HepG2 (cell line): ENCODE results near the gene SRSF3. TPM values are rescaled to one million over a fixed set of nuclear protein-coding genes. Genes with fewer than 3 reads are reported as not detected.
"Not testable (repeated sequence)": the region's sequence is repeated elsewhere in the genome, so short reads cannot be mapped to it uniquely, and the experiment has no call there.

Experiments
- ATF7 ChIP-seq, 2 experiments: fragments of 450-650 bp in 1 of 2; sonication (generic) in 1 of 2; formaldehyde crosslinking in 1 of 2; IDR thresholded peaks; 2 replicates each; pipeline versions ENCODE4 v1.4.0 to v1.6.1; 2016 to 2020; ENCODE audit warnings: antibody characterized with exemption in 1 of 2, mild to moderate bottlenecking in 1 of 2, missing genetic modification reagents in 1 of 2
- FOSL2 ChIP-seq: sonication (generic); formaldehyde crosslinking; IDR thresholded peaks from 2 replicates; pipeline ENCODE4 v1.4.0; 2020; ENCODE audit warnings: missing genetic modification reagents
- KDM1A ChIP-seq: IDR thresholded peaks from 2 replicates; pipeline ENCODE4 v1.6.1; 2016; ENCODE audit warnings: missing compliant biosample characterization
- SOX6 ChIP-seq, 2 experiments: fragments of 450-650 bp in 1 of 2; sonication (generic) in 1 of 2; formaldehyde crosslinking in 1 of 2; IDR thresholded peaks; 2 replicates each; pipeline versions ENCODE4 v1.4.0 to v1.6.1; 2017 to 2020; ENCODE audit warnings: antibody characterized with exemption in 1 of 2, mild to moderate bottlenecking in 1 of 2, missing genetic modification reagents in 1 of 2
- polyA plus RNA-seq, 8 experiments: library from polyadenylated mRNA; depleted of rRNA in 3 of 8; stranded (reverse) in 7 of 8; unstranded in 1 of 8; fragments of >200 nt; fragmentation: Illumina TruSeq in 4 of 8; extraction: Trizol in 4 of 8; gene quantifications; 2 replicates each; pipeline versions ENCODE4 v1.2.1 to v1.2.3, GENCODE V29; 2011 to 2016; ENCODE audit warnings: low read depth in 4 of 8, missing spikeins in 1 of 8, mixed read lengths in 1 of 8; ENCODE audit not compliant: insufficient read depth in 1 of 8
- total RNA-seq, 5 experiments: library from RNA; depleted of rRNA; stranded (reverse); fragments of >200 nt; fragmentation: Illumina TruSeq; extraction: Trizol; gene quantifications; 2 replicates each; pipeline ENCODE4 v1.2.3, GENCODE V29; 2016; ENCODE audit warnings: low read depth in 1 of 5
- TF ChIP-seq, protein P1 (sequence below): sonication (generic); formaldehyde crosslinking; IDR thresholded peaks from 2 replicates; pipeline ENCODE4 v1.4.0; 2020; ENCODE audit warnings: missing genetic modification reagents
- TF ChIP-seq, protein P2 (sequence below): sonication (generic); formaldehyde crosslinking; IDR thresholded peaks from 2 replicates; pipeline ENCODE4 v1.9.0; 2021; ENCODE audit warnings: mild to moderate bottlenecking, missing genetic modification reagents

SRSF3 gene
- total and polyA plus RNA-seq, 2 of the 13 experiments (the other 11 are each of a cell fraction or from before 2014, with no cell fraction given) = 206 to 684 TPM

DNA sequence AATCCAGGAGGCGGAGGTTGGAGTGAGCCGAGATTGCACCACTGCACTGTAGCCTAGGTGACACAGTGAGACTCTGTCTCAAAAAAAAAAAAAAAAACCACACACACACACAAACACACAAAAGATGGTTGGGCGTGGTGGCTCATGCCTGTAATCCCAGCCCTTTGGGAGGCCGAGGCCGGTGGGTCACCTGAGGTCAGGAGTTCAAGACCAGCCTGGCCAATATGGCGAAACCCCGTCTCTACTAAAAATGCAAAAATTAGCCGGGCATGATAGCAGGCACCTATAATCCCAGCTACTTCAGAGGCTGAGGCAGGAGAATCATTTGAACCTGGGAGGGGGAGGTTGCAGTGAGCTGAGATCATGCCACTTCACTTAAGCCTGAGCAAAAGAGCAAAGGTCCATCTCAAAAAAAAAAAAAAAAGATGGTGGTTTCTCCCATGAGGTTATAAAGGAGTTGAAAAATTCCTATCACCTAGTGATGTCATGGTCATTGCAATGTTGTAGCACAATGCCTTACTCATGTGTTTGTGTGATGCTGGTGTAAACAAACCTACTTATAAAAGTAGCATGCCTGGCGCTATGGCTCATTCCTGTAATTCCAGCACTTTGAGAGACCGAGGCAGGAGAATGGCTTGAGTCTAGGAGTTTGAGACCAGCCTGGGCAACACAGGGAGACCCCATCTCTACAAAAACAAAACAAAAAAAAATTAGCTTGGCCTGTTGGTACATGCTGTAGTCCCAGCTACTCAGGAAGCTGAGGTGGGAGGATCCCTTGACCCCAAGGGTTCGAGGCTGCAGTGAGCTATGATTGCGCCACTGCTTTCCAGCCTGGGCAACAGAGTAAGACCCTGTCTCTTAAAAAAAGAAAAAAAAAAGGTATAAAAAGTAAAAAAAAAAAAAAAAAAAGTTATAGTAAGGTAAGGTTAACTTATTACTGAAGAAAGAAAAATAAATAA, 21.5 kb upstream of the SRSF3 start (continued):
- TF ChIP-seq, protein P1, sequence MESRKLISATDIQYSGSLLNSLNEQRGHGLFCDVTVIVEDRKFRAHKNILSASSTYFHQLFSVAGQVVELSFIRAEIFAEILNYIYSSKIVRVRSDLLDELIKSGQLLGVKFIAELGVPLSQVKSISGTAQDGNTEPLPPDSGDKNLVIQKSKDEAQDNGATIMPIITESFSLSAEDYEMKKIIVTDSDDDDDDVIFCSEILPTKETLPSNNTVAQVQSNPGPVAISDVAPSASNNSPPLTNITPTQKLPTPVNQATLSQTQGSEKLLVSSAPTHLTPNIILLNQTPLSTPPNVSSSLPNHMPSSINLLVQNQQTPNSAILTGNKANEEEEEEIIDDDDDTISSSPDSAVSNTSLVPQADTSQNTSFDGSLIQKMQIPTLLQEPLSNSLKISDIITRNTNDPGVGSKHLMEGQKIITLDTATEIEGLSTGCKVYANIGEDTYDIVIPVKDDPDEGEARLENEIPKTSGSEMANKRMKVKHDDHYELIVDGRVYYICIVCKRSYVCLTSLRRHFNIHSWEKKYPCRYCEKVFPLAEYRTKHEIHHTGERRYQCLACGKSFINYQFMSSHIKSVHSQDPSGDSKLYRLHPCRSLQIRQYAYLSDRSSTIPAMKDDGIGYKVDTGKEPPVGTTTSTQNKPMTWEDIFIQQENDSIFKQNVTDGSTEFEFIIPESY (CRISPR knock-in tag) = peak; percentile 27; the same call in 1 of the 2 replicates
- TF ChIP-seq, protein P2, sequence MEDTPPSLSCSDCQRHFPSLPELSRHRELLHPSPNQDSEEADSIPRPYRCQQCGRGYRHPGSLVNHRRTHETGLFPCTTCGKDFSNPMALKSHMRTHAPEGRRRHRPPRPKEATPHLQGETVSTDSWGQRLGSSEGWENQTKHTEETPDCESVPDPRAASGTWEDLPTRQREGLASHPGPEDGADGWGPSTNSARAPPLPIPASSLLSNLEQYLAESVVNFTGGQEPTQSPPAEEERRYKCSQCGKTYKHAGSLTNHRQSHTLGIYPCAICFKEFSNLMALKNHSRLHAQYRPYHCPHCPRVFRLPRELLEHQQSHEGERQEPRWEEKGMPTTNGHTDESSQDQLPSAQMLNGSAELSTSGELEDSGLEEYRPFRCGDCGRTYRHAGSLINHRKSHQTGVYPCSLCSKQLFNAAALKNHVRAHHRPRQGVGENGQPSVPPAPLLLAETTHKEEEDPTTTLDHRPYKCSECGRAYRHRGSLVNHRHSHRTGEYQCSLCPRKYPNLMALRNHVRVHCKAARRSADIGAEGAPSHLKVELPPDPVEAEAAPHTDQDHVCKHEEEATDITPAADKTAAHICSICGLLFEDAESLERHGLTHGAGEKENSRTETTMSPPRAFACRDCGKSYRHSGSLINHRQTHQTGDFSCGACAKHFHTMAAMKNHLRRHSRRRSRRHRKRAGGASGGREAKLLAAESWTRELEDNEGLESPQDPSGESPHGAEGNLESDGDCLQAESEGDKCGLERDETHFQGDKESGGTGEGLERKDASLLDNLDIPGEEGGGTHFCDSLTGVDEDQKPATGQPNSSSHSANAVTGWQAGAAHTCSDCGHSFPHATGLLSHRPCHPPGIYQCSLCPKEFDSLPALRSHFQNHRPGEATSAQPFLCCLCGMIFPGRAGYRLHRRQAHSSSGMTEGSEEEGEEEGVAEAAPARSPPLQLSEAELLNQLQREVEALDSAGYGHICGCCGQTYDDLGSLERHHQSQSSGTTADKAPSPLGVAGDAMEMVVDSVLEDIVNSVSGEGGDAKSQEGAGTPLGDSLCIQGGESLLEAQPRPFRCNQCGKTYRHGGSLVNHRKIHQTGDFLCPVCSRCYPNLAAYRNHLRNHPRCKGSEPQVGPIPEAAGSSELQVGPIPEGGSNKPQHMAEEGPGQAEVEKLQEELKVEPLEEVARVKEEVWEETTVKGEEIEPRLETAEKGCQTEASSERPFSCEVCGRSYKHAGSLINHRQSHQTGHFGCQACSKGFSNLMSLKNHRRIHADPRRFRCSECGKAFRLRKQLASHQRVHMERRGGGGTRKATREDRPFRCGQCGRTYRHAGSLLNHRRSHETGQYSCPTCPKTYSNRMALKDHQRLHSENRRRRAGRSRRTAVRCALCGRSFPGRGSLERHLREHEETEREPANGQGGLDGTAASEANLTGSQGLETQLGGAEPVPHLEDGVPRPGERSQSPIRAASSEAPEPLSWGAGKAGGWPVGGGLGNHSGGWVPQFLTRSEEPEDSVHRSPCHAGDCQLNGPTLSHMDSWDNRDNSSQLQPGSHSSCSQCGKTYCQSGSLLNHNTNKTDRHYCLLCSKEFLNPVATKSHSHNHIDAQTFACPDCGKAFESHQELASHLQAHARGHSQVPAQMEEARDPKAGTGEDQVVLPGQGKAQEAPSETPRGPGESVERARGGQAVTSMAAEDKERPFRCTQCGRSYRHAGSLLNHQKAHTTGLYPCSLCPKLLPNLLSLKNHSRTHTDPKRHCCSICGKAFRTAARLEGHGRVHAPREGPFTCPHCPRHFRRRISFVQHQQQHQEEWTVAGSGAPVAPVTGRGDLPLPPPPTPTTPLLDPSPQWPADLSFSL (CRISPR knock-in tag) = peak; percentile 82
- TF ChIP-seq ATF7 (IDR thresholded peaks at IDR 0.05) (peak; percentile 69), SOX6 (CRISPR knock-in tag; IDR thresholded peaks at IDR 0.05) (peak; percentile 43), KDM1A (CRISPR knock-in tag) (0 out of 2 replicates have a peak, but pooled peaks have one; percentile 12), FOSL2 (peak; percentile 32; the same call in 1 of the 2 replicates)
- TF ChIP-seq ATF7 (CRISPR knock-in tag; IDR thresholded peaks at IDR 0.05); SOX6 (IDR thresholded peaks at IDR 0.05): not testable (repeated sequence)
- TF ChIP-seq, all 625 proteins: peak for 27; not testable (repeated sequence) for 598
